Neural cell (in vitro differentiated cells): ENCODE data around the gene TMEM151A. TPM values are rescaled to one million over a fixed set of nuclear protein-coding genes. Genes with fewer than 3 reads are reported as not detected.
"Not testable (repeated sequence)": the region's sequence is repeated elsewhere in the genome, so short reads cannot be mapped to it uniquely, and the experiment has no call there.

Source experiments
- H2AFZ ChIP-seq: fragments of 200-600, 300-800 bp; sonication (generic), shearing (Covaris generic); 2 replicates; pipeline ENCODE4 v1.6.0; 2014; ENCODE audit warnings: low read depth, mild to moderate bottlenecking, antibody characterized with exemption, low read length, moderate library complexity
- H3F3A ChIP-seq: fragments of 200-600 bp; shearing (Covaris generic); 2 replicates; pipeline ENCODE4 v1.6.1; 2016; ENCODE audit warnings: mild to moderate bottlenecking, moderate library complexity, mixed read lengths, antibody characterized with exemption, low read length; ENCODE audit not compliant: insufficient read depth, poor library complexity, severe bottlenecking
- H3K27ac ChIP-seq: fragments of 200-600, 300-800 bp; sonication (generic), shearing (Covaris generic); 2 replicates; pipeline ENCODE4 v1.5.1; 2014; ENCODE audit warnings: mild to moderate bottlenecking, low read length, moderate library complexity
- H3K27me3 ChIP-seq: fragments of 300-800, 200-600 bp; sonication (generic), shearing (Covaris generic); 2 replicates; pipeline ENCODE4 v1.6.0; 2014; ENCODE audit warnings: mild to moderate bottlenecking, low read depth, low read length, moderate library complexity; ENCODE audit not compliant: insufficient read depth
- H3K36me3 ChIP-seq: fragments of 300-800, 200-600 bp; sonication (generic), shearing (Covaris generic); 2 replicates; pipeline ENCODE4 v1.5.1; 2014; ENCODE audit warnings: mild to moderate bottlenecking, antibody characterized with exemption, low read length, moderate library complexity; ENCODE audit not compliant: insufficient read depth
- H3K4me2 ChIP-seq: fragments of 300-800, 200-600 bp; sonication (generic), shearing (Covaris generic); 2 replicates; pipeline ENCODE4 v1.6.0; 2014; ENCODE audit warnings: mild to moderate bottlenecking, low read length
- H3K4me3 ChIP-seq: fragments of 300-800, 200-600 bp; sonication (generic), shearing (Covaris generic); 2 replicates; pipeline ENCODE4 v1.5.1; 2014; ENCODE audit warnings: mild to moderate bottlenecking, low read length, moderate library complexity
- H3K79me2 ChIP-seq: fragments of 200-600 bp; shearing (Covaris generic); replicated peaks from 2 replicates; pipeline ENCODE4 v1.6.0; 2014; ENCODE audit warnings: mild to moderate bottlenecking, low read length, moderate library complexity; ENCODE audit not compliant: insufficient read depth
- H3K9ac ChIP-seq: fragments of 300-800, 200-600 bp; sonication (generic), shearing (Covaris generic); 2 replicates; pipeline ENCODE4 v1.6.1; 2016; ENCODE audit warnings: mild to moderate bottlenecking, low read length, mixed read lengths
- H3K9me2 ChIP-seq: fragments of 200-600 bp; shearing (Covaris generic); 2 replicates; pipeline ENCODE4 v1.6.1; 2016; ENCODE audit warnings: mild to moderate bottlenecking, low read length, mixed read lengths; ENCODE audit not compliant: insufficient read depth
- H3K9me3 ChIP-seq: fragments of 200-600, 300-800 bp; sonication (generic), shearing (Covaris generic); 2 replicates; pipeline ENCODE4 v1.6.1; 2016; ENCODE audit warnings: mild to moderate bottlenecking, mixed run types, low read length, moderate library complexity, mixed read lengths
- H4K20me1 ChIP-seq: fragments of 200-600 bp; shearing (Covaris generic); 2 replicates; pipeline ENCODE4 v1.6.1; 2016; ENCODE audit warnings: mild to moderate bottlenecking, mixed run types; ENCODE audit not compliant: insufficient read depth
- CTCF ChIP-seq: fragments of 450-650 bp; IDR thresholded peaks from 2 replicates; pipeline ENCODE4 v1.5.1; 2014; ENCODE audit warnings: antibody characterized with exemption, mild to moderate bottlenecking, moderate library complexity; ENCODE audit not compliant: poor library complexity, severe bottlenecking
- EP300 ChIP-seq: fragments of 450-650 bp; conservative IDR thresholded peaks from 2 replicates; pipeline ENCODE4 v1.6.1; 2014; ENCODE audit warnings: antibody characterized with exemption, mild to moderate bottlenecking, moderate library complexity; ENCODE audit not compliant: poor library complexity, severe bottlenecking
- EZH2 ChIP-seq: fragments of 200-600, 300-800 bp; shearing (Covaris generic), sonication (generic); IDR thresholded peaks from 2 replicates; pipeline ENCODE4 v1.6.1; 2014; ENCODE audit warnings: antibody characterized with exemption, low read length, borderline replicate concordance, mild to moderate bottlenecking; ENCODE audit not compliant: insufficient read depth, poor library complexity, severe bottlenecking
- MXI1 ChIP-seq: fragments of 450-650 bp; conservative IDR thresholded peaks from 2 replicates; pipeline ENCODE4 v1.6.1; 2014; ENCODE audit warnings: antibody characterized with exemption, mild to moderate bottlenecking; ENCODE audit not compliant: poor library complexity, severe bottlenecking
- POLR2AphosphoS5 ChIP-seq: IDR thresholded peaks from 2 replicates; pipeline ENCODE4 v1.6.1; 2012
- RAD21 ChIP-seq: fragments of 450-650 bp; conservative IDR thresholded peaks from 2 replicates; pipeline ENCODE4 v1.6.1; 2014; ENCODE audit warnings: antibody characterized with exemption, mild to moderate bottlenecking, moderate library complexity
- REST ChIP-seq: IDR thresholded peaks from 2 replicates; pipeline ENCODE4 v1.6.1; 2012; ENCODE audit warnings: borderline replicate concordance
- SMC3 ChIP-seq: fragments of 450-650 bp; conservative IDR thresholded peaks from 2 replicates; pipeline ENCODE4 v1.6.1; 2014; ENCODE audit warnings: antibody characterized with exemption, mild to moderate bottlenecking, moderate library complexity; ENCODE audit not compliant: poor library complexity
- TAF1 ChIP-seq: IDR thresholded peaks from 2 replicates; pipeline ENCODE4 v1.6.1; 2012; ENCODE audit warnings: low read depth
- polyA plus RNA-seq: library from polyadenylated mRNA; depleted of rRNA; stranded (reverse); fragments of >200 nt; gene quantifications from 2 replicates; pipeline ENCODE4 v1.2.3, GENCODE V29; 2014

TMEM151A gene
- polyA plus RNA-seq, 1 donor from 2014 or later = 5.3 TPM

- no peaks in the 10 kb centered on the region for H3F3A ChIP-seq
- H3K9me2 ChIP-seq = no peaks in the 10 kb centered on the region
- H3K9ac ChIP-seq = no peak overlapping the region
- H3K9me3 ChIP-seq = no peaks in the 10 kb centered on the region
- no peak overlapping the region for H3K27ac ChIP-seq
- H2AFZ ChIP-seq = no peak overlapping the region
- no peak overlapping the region for H3K4me2 ChIP-seq
- TF ChIP-seq TAF1 (no peak), REST (no peak), EP300 (no peak), MXI1 (no peak), POLR2AphosphoS5 (no peak), CTCF (no peak), RAD21 (no peak)
- H3K27me3 ChIP-seq = no peaks in the 10 kb centered on the region
- no peak overlapping the region for H3K4me3 ChIP-seq
- H3K36me3 ChIP-seq = no peaks in the 10 kb centered on the region
- H3K79me2 ChIP-seq = no peaks in the 10 kb centered on the region
- H4K20me1 ChIP-seq = no peaks in the 10 kb centered on the region
These were observed 39.9 kb upstream of the TMEM151A start for GRCh38 chr11:66251809-66252208.

GRCh38 chr11:66253081-66253480 lies 38.6 kb upstream of the TMEM151A start:
- not testable (repeated sequence) for H3K4me3 ChIP-seq, H3K4me2 ChIP-seq, H3K27me3 ChIP-seq, H4K20me1 ChIP-seq, H3K9ac ChIP-seq, H3K9me3 ChIP-seq, H3F3A ChIP-seq, H3K36me3 ChIP-seq, H3K79me2 ChIP-seq, H3K9me2 ChIP-seq, H2AFZ ChIP-seq, H3K27ac ChIP-seq

- TF ChIP-seq EP300 (no peak), REST (no peak), CTCF (no peak), EZH2 (no peak), RAD21 (peak; percentile 20), POLR2AphosphoS5 (no peak), TAF1 (no peak), MXI1 (no peak), SMC3 (peak; percentile 46)
- H3K9me3 ChIP-seq = no peaks in the 10 kb centered on the region
- H3K9me2 ChIP-seq = no peaks in the 10 kb centered on the region
- H3K27me3 ChIP-seq = no peaks in the 10 kb centered on the region
- H3K27ac ChIP-seq = peak overlapping the region; percentile 92
- H3F3A ChIP-seq = no peaks in the 10 kb centered on the region
- H3K4me2 ChIP-seq = peak overlapping the region; percentile 52
- peaks cover 15% of the 10 kb centered on the region for H3K79me2 ChIP-seq
- H2AFZ ChIP-seq = no peak overlapping the region
- H4K20me1 ChIP-seq = peaks cover 4% of the 10 kb centered on the region
- peaks cover 12% of the 10 kb centered on the region for H3K36me3 ChIP-seq
- H3K4me3 ChIP-seq = peak overlapping the region; percentile 99
- peak overlapping the region; percentile 98 for H3K9ac ChIP-seq
These were observed 33.2 kb upstream of the TMEM151A start for GRCh38 chr11:66258473-66258893.
